KBM-7 (cell line): ENCODE measurements around the gene EIF2S2.
A peak's percentile ranks its signal among the peaks of the same experiment; 100 is the strongest.

Source experiments
- DNase-seq: peaks from one replicate; pipeline ENCODE4 v3.0.0-alpha.2; 2015
- in situ Hi-C: fragments of 300-500 bp; cut with MboI; formaldehyde crosslinking; loops from 2 replicates; pipeline ENCODE4 v1.14.3; 2020; ENCODE audit warnings: low sequenced_read_pairs, low pct_unique_long_range_greater_than_20kb, mixed read lengths

EIF2S2 gene

DNA sequence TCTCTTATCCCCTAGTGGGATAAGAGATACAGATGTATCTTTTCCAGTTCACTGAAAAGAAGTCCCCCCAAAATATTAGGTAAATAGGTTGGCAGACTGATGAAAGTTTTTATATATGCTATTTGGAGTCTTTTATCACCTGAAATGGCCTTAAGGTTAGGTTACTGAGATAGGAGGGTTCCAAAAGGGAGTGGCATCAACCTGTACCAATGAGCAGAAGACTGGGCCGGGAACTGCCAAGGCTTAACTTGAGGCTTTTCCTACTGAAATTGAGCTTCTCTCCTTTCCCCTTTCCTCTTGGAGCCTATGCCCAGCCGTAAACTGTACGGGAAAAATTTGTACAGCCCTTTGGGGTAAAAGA, 42.0 kb downstream of the EIF2S2 start:
- no peak for DNase-seq
- in situ Hi-C loops, result no loop called here

DNA sequence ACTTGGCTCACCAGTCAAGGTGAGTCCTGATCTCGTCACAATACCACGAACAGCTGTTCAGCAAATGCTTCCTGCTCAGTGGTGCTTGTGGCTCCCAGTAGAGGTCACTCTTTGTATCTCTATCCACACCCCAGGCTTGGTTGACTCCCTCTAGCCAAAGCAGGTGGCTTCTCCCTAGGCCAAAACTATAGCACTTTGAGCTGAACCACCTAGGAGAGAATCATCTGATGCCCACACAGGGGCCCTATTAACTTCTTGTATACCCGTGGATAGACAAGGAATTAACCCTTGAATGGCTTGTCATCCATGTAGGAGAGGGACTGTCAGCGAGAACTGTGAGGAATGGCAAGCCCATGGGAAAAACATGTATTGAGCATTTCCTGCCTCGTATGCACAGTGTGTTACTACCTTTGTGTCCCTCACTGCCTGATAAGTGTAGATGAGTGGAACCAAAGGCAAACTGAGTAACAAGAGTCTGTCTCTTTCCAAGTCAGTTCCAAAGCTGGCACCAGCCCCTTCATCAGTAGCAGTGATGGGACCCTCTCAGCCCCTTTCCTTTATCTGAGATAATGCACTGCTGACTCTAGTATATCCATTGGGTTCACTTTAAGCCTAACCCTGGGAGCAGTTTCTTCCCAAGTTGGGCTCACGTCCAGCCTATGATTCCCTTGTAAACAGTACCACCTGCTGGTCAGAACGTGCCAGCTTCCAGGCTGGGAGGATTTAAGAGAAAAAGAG, 42.5 kb downstream of the EIF2S2 start:
- in situ Hi-C loops, result no loop called here
- peak; percentile 83 for DNase-seq

DNA sequence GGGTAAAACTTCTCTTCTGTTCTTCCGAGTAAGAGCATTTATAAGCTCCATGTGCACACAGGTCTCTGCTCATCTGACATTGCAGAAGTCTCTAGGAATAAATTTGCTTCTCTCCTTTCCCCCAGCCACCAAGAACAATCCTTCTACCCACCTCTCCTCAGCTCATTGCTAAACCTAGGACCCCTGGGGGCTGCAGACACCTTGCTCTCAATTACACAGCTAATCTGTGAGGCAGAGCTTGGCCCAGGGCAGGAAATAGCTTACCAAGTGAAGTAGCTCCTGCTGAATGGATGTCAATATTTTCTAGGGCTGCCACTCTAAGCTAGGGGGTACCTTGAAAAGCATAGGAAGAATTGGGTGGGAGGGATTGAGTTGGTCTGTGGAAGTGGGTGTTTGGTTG, 44.0 kb downstream of the EIF2S2 start:
- no peak for DNase-seq
- in situ Hi-C loops, result no loop called here

DNA sequence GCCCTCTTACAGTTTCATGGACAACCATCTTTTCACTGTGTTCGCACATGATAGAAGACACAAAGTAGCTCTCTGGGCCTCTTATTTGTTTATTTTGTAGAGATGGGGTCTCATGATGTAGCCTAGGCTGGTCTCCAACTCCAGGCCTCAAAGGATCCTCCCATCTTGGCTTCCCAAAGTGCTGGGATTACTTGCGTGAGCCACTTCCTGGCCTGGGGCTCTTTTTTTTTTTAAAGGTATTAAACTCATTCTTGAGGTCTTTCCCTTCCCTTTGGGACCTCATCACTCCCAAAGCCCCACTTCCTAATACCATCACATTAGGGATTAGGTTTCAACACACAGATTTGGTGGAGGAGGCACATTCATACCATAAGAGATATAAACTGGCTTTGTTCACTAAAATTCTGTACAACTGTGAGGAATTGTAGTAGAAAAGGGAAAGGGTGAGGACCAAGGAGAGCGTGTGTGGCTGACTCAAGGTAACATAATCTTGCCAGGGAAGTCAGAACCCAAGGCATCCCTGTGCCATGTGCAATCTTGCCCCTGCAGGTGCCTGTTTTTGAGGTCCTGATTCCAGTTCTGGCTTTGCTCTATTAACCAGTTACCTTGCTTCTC, 45.5 kb downstream of the EIF2S2 start:
- in situ Hi-C loops, result no loop called here
- no peak for DNase-seq

DNA sequence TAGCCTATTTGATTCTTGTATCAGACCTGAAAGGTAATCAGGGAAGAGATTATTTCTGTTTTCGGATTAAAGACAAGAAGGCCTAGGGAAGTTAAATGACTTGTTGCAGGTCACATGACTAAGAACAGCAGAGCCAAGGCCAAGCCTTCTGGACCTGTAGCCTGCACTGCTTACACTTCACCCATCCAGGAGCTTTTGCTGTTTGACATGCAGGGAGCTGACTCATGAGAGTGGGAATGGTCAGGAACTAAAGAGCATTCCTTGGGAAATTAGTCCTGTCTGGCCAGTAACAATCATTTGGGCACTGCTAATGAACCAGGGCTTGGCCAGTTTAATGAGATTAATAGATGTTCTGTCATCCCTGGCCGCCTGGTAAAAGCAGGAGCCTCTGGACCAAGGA, 46.8 kb downstream of the EIF2S2 start:
- DNase-seq, result no peak
- in situ Hi-C loops, result no loop called here

DNA sequence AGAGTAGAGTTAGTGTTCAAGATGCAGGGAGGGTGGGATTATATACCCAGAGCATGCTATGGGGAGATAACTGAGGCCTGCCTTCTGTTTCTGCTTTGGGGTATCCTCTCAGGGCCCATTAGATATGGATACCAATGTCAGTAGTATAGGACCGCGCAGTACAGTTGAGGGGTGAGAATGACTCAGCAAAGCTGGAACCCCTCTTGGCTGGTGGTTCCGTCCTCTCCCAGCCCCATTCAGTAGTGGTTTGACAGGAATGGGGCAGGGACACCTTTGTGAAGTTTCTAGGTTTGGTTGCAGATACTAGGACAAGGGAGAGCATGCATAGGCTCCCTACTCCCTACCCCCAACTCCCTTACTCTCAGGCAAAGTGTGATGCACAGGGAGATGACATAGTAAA, 47.8 kb downstream of the EIF2S2 start:
- in situ Hi-C loops, result no loop called here
- no peak for DNase-seq

DNA sequence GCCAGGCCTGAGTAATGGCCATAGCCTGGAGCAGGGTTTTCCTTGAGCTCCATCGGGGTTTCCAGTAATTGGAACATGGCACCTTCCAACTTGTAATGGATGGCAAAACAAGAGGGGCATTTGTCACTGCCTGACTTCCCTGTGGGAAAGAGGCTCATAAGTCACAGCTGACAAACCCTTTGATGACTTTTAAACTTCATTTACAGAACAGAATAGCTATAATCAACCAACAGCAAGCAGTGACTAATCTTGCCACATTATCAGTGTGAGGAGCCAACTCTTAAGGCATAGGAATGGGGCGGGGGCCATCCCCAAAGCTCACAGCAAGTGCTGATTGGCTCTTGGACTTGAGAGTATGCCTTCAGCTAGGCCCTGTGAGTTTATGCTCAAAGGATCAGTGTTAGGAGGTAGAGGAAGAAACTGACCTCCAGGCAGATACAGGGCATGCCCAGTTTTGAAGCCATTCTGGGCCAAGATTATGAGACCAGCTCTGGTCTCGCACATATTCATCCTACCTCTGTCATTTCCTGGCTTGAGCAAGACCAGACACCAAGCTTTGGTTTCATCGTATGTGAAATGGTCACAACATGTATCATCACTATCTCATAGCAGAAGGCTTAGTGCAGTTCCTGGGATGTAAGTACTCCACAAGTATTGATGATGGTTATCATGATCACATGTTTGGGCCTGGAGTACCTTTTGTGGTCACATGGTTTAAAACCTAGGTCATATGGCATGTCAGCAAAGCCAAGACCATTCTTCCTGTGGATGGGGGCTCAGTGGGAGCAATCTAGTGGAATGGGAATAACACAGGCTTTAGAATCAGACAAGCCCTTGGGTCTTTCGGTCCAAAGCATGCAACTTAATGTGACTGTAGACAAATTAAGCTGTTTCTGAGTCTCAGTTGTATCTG, 49.2 kb downstream of the EIF2S2 start:
- no peak for DNase-seq
- in situ Hi-C loops, result no loop called here

DNA sequence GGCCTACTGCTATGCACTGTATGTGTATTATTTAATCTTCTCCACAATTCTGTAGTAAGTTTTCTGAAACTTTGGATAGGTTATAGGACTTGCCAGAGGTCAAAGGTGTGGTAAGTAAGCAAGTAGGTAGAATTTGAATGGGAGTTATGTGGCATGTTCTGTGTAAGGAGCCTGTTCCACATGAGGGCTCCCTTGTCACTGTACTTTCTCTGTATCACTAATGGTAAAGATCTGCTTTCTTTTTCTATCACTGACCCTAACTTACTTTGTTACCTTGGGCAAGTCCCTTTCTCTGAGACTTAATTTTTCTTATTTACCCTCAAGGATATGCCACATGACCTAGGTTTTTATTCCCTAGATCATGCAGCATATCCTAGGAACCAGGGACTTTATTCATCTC, 50.3 kb downstream of the EIF2S2 start:
- no peak for DNase-seq
- in situ Hi-C loops, result no loop called here

DNA sequence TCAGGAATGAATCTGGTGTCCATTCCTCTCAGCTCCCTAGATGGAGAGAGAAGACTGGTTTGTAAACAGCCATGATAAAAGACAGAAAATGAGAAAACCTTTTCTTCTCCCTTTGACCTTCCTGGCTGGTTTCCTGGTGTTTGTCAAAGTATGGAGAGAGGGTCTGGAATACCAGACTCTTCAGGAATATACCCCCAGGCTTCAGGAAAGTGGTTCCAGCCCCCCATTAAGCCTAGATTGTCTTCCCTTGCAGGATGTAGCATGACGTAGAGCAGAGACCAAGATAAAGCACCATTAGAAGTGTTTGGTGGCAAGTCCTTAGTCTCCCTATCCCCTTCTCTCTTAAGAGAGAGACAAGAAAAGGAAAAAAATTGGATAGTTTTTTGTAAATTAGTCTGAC, 51.1 kb downstream of the EIF2S2 start:
- in situ Hi-C loops, result no loop called here
- no peak for DNase-seq

DNA sequence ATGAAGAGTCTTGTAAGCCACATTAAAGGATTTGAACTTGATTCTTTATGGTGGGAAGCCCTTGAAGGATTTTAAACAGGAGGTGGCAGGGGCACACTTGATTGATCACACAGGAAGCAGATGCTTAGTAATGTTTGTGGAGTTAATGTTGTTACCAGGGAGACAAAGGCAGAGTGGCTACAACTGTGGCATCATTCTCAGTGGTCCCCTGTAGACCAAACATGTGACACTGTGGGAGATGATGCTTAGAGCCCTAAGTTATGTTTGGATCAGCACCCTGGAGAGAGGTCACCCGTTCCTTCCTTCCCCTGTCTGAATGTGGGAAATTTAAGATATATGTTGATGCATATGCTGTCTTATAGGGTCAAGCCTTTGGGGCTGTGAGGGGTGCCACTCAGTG, 53.2 kb downstream of the EIF2S2 start:
- peak; percentile 23 for DNase-seq
- in situ Hi-C loops, result no loop called here

DNA sequence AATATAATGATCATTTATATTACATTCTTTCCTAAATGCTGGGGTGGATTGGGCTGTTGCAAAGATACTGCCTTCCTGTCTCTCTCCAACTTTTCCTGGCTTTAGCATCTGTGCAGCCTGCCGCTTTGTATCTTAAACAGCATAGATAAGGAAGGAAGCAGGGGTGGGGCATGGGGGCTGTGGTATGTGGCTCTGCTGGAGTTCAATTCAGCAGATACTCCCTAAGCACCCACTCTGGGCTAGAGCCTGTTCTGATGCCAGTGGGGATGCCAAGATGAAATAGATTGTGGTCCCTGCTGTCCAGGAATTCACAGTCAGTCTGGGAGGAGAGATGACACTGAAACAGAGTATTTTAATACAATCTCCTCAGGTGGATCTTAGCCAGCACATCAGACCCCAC, 56.8 kb downstream of the EIF2S2 start:
- in situ Hi-C loops, result no loop called here
- no peak for DNase-seq

DNA sequence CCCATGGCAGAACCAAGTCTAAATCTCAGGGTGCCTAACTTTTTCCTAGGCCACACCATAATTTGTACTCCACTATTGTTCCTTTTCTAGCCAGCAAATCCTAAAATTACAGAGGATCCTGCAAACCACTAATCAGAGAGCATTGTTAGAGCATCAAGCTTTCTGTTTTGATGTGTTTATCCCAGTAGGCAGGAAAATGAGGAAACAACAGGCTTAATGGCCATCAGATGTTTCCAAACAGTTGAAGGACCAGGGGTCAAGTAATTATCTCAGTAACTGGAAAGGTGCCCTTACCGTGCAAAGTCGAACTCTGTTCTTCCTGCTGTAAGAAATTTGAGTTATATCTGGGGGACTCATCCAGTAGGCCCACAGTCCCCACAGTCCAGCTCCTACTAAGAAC, 59.6 kb downstream of the EIF2S2 start:
- no peak for DNase-seq
- in situ Hi-C loops, result no loop called here

DNA sequence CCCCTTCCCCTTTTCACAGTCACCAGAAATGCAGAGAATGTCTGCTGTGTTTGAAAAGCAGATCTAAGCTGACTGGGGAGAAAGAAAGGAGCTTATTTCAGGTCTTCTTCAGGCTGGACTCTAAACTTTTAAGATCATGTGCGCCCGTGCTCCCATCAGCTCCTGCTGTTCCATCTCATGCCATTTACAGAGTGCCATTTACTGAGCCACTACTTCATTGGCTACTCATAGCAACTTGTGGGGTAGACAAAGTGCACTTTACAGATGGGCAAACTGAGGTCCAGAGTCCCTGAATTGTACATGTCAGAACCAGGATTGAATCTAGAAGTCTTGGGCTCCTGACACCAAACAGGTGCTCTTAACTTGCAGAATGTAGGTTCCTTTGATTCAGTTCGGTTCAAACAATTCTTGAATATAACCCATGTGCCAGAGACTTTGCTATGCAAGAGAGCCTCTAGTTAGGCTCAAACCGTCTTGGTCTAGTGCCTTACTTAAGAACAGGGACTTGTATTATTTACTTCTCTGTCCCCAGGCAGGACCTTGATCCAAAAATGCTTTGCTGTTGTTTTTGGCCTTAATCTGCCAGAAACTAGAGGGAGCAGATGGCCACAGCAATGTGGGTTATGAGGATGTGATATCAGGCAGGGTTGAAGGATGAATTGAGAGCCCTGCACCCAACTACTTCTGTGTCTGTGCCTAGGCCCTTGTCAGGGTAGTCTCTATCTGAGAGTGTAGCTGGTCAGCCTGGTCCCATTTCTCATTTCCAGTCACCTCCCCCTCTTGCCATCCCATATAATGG, 61.9 kb downstream of the EIF2S2 start:
- DNase-seq, result no peak
- in situ Hi-C loops, result no loop called here

DNA sequence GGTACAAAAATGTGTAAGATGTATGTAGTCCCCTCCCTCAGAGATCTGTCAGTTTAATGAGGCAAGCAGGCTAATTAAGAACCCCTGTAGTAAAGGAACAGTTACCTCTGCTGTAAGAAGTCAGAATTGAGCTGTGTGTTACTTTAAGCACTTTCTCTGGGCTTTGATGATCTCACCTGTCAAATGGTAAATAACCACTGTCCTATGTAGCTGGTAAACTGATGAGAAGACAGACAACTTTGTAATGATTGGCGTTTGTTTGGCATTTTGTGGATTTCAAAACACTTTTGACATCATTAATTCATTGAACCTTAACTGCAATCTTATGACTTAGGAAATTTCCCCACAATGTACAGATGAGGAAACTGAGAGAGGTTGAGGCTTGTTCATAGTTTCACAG, 62.7 kb downstream of the EIF2S2 start:
- no peak for DNase-seq
- in situ Hi-C loops, result no loop called here

DNA sequence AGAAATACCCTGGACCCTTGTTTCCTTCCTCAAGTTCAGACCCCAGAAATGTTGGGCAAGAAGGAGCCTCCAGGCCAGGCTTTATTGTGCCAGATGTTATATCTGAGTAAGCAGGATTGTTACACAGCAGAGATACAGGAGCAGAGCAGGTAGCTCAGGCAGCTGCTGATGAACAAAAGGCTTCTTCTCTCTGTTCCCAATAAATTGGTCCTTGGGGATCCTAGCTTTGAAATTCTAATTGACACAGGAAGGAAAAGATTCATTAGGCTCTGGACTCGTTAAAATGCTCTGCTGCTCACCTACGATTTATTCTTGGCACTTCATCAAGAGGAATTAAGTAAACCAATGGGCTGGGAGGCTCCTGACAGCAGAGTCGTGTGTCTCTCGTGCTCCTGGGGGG, 64.1 kb downstream of the EIF2S2 start:
- in situ Hi-C loops, result no loop called here
- no peak for DNase-seq

DNA sequence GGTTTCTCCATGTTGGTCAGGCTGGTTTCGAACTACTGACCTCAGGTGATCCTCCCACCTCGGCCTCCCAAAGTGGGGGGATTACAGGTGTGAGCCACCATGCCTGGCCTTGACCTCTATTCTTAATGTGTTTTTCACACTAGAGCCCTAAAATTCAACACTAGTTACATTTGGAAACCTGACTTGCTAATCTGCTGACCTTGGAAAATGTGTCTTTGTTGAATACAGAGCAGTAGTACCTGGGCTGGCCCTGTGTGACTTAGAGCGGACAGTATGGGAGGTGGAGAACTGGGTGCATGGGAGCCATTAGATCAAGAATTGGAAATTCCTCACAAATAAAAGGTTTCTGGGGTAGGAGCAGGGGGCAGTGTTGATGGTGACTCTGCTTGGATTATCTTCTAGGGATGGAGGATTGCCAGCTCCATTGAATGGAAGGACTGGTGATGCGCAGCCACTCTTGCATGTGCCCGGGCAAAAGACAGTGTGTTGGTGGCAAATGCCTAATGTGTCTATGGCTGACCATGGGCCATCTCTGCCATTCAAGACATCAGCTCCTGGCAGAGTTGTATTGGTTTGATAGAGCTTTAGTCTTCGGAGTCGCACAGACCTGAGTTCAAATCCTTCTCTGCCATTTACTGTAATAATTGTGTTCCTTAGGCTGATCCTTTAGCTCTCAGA, 64.9 kb downstream of the EIF2S2 start:
- no peak for DNase-seq
- in situ Hi-C loops, result no loop called here

DNA sequence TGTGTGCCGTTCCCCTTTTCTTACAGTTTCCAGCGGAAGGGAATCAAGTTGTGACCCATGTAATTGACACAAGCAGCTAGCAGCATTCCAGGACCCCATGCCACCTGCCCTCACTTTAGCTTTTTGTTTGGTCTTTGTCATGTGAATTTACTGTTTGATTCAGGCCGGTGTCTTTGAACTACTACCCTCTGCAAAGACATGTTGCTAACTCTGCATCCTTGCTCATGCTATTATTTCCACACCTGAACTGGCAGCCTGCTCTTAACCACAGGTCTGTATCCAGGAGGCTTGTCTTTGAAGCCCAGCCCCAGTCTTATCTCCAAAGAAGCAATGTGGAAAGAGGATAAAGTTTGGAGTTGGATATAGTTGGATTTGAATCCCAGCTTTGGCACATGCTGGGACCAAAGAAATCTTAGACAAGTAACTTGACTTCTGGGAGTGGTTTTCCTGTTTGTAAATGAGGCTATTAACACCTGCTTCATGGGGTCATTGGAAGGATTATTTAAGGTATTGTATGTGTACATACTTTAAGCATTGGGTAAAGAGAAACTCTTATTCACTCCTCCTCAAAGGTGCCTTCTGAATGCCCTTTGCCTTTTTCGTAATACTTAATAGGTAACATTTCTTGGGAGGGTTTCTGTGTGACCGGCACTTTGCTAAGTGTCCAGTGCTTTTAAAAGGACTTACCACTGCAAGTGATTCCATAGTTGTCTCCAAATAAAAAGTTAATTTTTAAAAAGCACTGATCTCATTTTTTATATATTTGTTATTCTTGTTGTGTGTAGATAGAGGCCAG, 65.9 kb downstream of the EIF2S2 start:
- DNase-seq, result no peak
- in situ Hi-C loops, result no loop called here

DNA sequence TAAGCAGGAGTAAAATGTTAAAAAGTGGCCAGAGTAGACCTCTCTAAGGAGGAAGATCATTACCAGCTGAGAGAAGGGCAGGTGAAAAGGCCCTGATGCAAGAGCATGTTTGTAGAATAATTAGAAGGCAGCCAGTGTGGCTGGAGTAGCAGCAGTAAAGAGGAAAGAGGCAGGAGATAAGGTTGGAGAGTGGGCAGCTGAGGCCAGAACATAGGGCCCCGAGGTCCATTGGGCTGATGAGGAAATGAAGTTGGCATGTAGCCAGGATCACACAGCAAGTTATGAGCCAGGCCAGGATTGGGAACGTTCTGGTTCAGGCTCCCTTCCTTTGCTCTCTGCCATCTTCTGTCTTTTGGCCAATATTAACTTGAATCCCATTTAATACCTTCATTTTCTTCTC, 66.7 kb downstream of the EIF2S2 start:
- DNase-seq, result no peak

More for the DNA sequence above, 66.7 kb downstream of the EIF2S2 start:
- in situ Hi-C loops, result no loop called here
